ENCODE data around the gene NUDT12.

NUDT12 gene

DNA sequence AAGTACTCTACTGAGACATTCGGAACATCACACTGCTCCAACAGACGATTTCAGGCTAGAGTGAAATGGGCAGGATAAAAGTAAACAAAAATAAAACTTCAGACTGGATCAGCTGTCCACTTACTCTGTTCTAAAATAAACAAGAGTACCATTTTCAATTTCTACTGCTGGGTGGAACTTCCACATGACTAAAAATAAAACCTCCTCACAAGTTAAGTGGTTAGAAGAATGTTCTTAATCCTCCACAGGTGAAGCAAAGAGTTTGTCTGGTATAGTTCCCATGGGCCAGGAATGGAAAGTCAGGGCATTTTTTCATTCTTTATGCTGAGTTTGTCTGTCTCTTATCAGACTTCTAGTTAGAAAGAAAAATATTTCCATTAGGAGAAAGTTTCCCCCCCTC is 15.7 kb downstream of the NUDT12 start:
- no peak for ATAC-seq
- no peak for TF ChIP-seq PPARA (CRISPR knock-in tag; IDR thresholded peaks at IDR 0.05; ENCODE audit: borderline replicate concordance)
- TF ChIP-seq, protein P1, sequence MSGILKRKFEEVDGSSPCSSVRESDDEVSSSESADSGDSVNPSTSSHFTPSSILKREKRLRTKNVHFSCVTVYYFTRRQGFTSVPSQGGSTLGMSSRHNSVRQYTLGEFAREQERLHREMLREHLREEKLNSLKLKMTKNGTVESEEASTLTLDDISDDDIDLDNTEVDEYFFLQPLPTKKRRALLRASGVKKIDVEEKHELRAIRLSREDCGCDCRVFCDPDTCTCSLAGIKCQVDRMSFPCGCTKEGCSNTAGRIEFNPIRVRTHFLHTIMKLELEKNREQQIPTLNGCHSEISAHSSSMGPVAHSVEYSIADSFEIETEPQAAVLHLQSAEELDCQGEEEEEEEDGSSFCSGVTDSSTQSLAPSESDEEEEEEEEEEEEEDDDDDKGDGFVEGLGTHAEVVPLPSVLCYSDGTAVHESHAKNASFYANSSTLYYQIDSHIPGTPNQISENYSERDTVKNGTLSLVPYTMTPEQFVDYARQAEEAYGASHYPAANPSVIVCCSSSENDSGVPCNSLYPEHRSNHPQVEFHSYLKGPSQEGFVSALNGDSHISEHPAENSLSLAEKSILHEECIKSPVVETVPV (CRISPR knock-in tag; IDR thresholded peaks at IDR 0.05): no peak
- TF ChIP-seq ZNF8 (CRISPR knock-in tag; IDR thresholded peaks at IDR 0.05): no peak
- TF ChIP-seq, protein P2, sequence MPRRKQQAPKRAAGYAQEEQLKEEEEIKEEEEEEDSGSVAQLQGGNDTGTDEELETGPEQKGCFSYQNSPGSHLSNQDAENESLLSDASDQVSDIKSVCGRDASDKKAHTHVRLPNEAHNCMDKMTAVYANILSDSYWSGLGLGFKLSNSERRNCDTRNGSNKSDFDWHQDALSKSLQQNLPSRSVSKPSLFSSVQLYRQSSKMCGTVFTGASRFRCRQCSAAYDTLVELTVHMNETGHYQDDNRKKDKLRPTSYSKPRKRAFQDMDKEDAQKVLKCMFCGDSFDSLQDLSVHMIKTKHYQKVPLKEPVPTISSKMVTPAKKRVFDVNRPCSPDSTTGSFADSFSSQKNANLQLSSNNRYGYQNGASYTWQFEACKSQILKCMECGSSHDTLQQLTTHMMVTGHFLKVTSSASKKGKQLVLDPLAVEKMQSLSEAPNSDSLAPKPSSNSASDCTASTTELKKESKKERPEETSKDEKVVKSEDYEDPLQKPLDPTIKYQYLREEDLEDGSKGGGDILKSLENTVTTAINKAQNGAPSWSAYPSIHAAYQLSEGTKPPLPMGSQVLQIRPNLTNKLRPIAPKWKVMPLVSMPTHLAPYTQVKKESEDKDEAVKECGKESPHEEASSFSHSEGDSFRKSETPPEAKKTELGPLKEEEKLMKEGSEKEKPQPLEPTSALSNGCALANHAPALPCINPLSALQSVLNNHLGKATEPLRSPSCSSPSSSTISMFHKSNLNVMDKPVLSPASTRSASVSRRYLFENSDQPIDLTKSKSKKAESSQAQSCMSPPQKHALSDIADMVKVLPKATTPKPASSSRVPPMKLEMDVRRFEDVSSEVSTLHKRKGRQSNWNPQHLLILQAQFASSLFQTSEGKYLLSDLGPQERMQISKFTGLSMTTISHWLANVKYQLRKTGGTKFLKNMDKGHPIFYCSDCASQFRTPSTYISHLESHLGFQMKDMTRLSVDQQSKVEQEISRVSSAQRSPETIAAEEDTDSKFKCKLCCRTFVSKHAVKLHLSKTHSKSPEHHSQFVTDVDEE (CRISPR knock-in tag; IDR thresholded peaks at IDR 0.05): no peak
- TF ChIP-seq CSDC2 (CRISPR knock-in tag; IDR thresholded peaks at IDR 0.05): no peak
- TF ChIP-seq ZC3H10 (CRISPR knock-in tag; IDR thresholded peaks at IDR 0.05): no peak
- TF ChIP-seq ESRRG (CRISPR knock-in tag; IDR thresholded peaks at IDR 0.05): no peak
- TF ChIP-seq, protein P3, sequence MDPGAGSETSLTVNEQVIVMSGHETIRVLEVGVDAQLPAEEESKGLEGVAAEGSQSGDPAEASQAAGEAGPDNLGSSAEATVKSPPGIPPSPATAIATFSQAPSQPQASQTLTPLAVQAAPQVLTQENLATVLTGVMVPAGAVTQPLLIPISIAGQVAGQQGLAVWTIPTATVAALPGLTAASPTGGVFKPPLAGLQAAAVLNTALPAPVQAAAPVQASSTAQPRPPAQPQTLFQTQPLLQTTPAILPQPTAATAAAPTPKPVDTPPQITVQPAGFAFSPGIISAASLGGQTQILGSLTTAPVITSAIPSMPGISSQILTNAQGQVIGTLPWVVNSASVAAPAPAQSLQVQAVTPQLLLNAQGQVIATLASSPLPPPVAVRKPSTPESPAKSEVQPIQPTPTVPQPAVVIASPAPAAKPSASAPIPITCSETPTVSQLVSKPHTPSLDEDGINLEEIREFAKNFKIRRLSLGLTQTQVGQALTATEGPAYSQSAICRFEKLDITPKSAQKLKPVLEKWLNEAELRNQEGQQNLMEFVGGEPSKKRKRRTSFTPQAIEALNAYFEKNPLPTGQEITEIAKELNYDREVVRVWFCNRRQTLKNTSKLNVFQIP (CRISPR knock-in tag; IDR thresholded peaks at IDR 0.05; ENCODE audit: borderline replicate concordance, low read depth): no peak
- TF ChIP-seq SNAI2 (CRISPR knock-in tag; IDR thresholded peaks at IDR 0.05): no peak
- TF ChIP-seq ZFP30 (CRISPR knock-in tag; IDR thresholded peaks at IDR 0.05): no peak
- no peak for TF ChIP-seq GLIS3 (CRISPR knock-in tag; IDR thresholded peaks at IDR 0.05)
- no peak for TF ChIP-seq ISL1 (CRISPR knock-in tag; IDR thresholded peaks at IDR 0.05)
- no peak for TF ChIP-seq RARB (CRISPR knock-in tag; IDR thresholded peaks at IDR 0.05)
- TF ChIP-seq, protein P4, sequence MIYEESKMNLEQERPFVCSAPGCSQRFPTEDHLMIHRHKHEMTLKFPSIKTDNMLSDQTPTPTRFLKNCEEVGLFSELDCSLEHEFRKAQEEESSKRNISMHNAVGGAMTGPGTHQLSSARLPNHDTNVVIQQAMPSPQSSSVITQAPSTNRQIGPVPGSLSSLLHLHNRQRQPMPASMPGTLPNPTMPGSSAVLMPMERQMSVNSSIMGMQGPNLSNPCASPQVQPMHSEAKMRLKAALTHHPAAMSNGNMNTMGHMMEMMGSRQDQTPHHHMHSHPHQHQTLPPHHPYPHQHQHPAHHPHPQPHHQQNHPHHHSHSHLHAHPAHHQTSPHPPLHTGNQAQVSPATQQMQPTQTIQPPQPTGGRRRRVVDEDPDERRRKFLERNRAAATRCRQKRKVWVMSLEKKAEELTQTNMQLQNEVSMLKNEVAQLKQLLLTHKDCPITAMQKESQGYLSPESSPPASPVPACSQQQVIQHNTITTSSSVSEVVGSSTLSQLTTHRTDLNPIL (CRISPR knock-in tag; IDR thresholded peaks at IDR 0.05; ENCODE audit: low read depth): no peak

DNA sequence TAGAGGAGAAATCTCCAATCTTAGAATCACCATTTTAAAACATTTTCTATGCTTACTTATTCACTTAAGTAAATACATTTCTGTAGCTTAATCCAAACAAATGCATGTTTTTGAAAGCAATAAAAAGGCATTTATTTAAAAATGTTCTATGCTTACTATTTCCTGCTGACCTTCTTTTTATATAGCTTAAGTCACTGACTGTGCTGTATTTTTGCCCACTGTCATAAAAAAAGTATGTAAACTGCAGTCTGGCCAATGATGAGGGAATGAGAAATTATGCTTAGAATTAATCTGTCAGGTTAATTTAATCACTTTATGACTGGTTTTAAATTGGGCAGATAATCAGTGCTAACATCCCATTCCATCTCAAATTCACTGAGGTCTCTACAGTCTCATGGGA is 20.1 kb downstream of the NUDT12 start:
- TF ChIP-seq ZNF70 (CRISPR knock-in tag; IDR thresholded peaks at IDR 0.05) (no peak), ZC3H10 (CRISPR knock-in tag; IDR thresholded peaks at IDR 0.05) (no peak), ZNF8 (CRISPR knock-in tag; IDR thresholded peaks at IDR 0.05) (no peak), OSR1 (CRISPR knock-in tag; IDR thresholded peaks at IDR 0.05) (no peak), TCF4 (CRISPR knock-in tag; IDR thresholded peaks at IDR 0.05; ENCODE audit: borderline replicate concordance) (no peak)
- no peak for ATAC-seq

DNA sequence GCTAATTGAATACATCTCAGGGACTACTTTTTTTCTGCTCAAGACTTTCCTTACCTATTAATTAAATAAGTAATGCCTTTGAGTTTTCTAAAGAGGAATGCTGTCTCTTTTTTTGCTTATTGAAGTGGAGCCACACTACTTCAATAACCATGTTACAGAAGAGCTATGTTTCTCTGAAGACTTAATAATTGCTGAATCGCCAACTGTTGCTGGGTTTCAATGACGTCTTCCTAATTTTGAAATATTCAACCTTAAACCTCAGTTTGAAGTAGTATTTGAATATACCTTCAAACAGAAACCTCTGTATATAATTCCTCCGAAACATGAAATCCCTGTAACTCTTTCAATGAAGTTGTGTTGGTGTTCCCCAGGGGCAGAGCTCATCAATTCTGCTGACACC is 21.0 kb downstream of the NUDT12 start:
- TF ChIP-seq SNAI2 (CRISPR knock-in tag; IDR thresholded peaks at IDR 0.05): no peak
- TF ChIP-seq ISL1 (CRISPR knock-in tag; IDR thresholded peaks at IDR 0.05): no peak
- no peak for TF ChIP-seq BACH2 (CRISPR knock-in tag; IDR thresholded peaks at IDR 0.05; ENCODE audit: borderline replicate concordance)
- TF ChIP-seq ARNTL (CRISPR knock-in tag; IDR thresholded peaks at IDR 0.05; ENCODE audit: borderline replicate concordance, low read depth): no peak
- TF ChIP-seq ZC3H10 (CRISPR knock-in tag; IDR thresholded peaks at IDR 0.05): no peak
- no peak for TF ChIP-seq CSDC2 (CRISPR knock-in tag; IDR thresholded peaks at IDR 0.05)
- TF ChIP-seq TOX (CRISPR knock-in tag; IDR thresholded peaks at IDR 0.05; ENCODE audit: borderline replicate concordance): no peak
- TF ChIP-seq PPARA (CRISPR knock-in tag; IDR thresholded peaks at IDR 0.05; ENCODE audit: borderline replicate concordance): no peak
- TF ChIP-seq, protein P4 (CRISPR knock-in tag; IDR thresholded peaks at IDR 0.05; ENCODE audit: low read depth): no peak
- TF ChIP-seq, protein P3 (CRISPR knock-in tag; IDR thresholded peaks at IDR 0.05; ENCODE audit: borderline replicate concordance, low read depth): no peak
- TF ChIP-seq, protein P2 (CRISPR knock-in tag; IDR thresholded peaks at IDR 0.05): no peak
- TF ChIP-seq OSR1 (CRISPR knock-in tag; IDR thresholded peaks at IDR 0.05): no peak
- TF ChIP-seq, protein P1 (CRISPR knock-in tag; IDR thresholded peaks at IDR 0.05): no peak
- TF ChIP-seq ZFP30 (CRISPR knock-in tag; IDR thresholded peaks at IDR 0.05): no peak
- ATAC-seq: no peak
